ENCODE data around the gene MYO1A. TPM values are rescaled to one million over a fixed set of nuclear protein-coding genes. Genes with fewer than 3 reads are reported as not detected.

The MYO1A gene
- total and polyA plus RNA-seq, 2 of the 13 experiments (the other 11 are each of a cell fraction or from before 2014, with no cell fraction given): 5.3 to 6.0 TPM

- TF ChIP-seq ZNF513 (CRISPR knock-in tag; conservative IDR thresholded peaks at IDR 0.05) (no peak), SOX13 (IDR thresholded peaks at IDR 0.05) (no peak), SOX13 (CRISPR knock-in tag; conservative IDR thresholded peaks at IDR 0.05 in 1 of 2, IDR thresholded peaks at IDR 0.05 in 1 of 2) (no peak), ZNF101 (CRISPR knock-in tag; IDR thresholded peaks at IDR 0.05; ENCODE audit: borderline replicate concordance, low read depth) (no peak), ZNF770 (CRISPR knock-in tag; IDR thresholded peaks at IDR 0.05) (no peak), THAP11 (CRISPR knock-in tag; IDR thresholded peaks at IDR 0.05) (peak; percentile 85), TCF7 (IDR thresholded peaks at IDR 0.05; ENCODE audit: low read depth) (no peak), SCMH1 (CRISPR knock-in tag; IDR thresholded peaks at IDR 0.05; ENCODE audit: borderline replicate concordance) (no peak), HIVEP1 (CRISPR knock-in tag; IDR thresholded peaks at IDR 0.05) (0 out of 2 replicates have a peak, but pooled peaks have one; percentile 42), ESRRA (CRISPR knock-in tag; IDR thresholded peaks at IDR 0.05; ENCODE audit: low read depth) (peak; percentile 44; the same call in 1 of the 2 replicates), ZFP82 (CRISPR knock-in tag; IDR thresholded peaks at IDR 0.05; ENCODE audit: borderline replicate concordance) (no peak), ZNF546 (CRISPR knock-in tag; conservative IDR thresholded peaks at IDR 0.05) (0 out of 2 replicates have a peak, but pooled peaks have one; percentile 28), FOXK2 (IDR thresholded peaks at IDR 0.05) (peak; percentile 89), THYN1 (CRISPR knock-in tag; IDR thresholded peaks at IDR 0.05; ENCODE audit: borderline replicate concordance, low read depth) (no peak), ZNF280B (CRISPR knock-in tag; IDR thresholded peaks at IDR 0.05; ENCODE audit: borderline replicate concordance) (0 out of 2 replicates have a peak, but pooled peaks have one; percentile 77), ZNF260 (CRISPR knock-in tag; IDR thresholded peaks at IDR 0.05; ENCODE audit: borderline replicate concordance, low read depth) (no peak), DMTF1 (CRISPR knock-in tag; IDR thresholded peaks at IDR 0.05) (no peak), DNMT3B (CRISPR knock-in tag; conservative IDR thresholded peaks at IDR 0.05) (no peak), ZNF343 (CRISPR knock-in tag; IDR thresholded peaks at IDR 0.05) (no peak)
Measured at GRCh38 chr12:57078519-57079404, 28.8 kb upstream of the MYO1A start, which contains the start of gene NEMP1 (continued).

Measured in HepG2 (cell line).